ENCODE results near the gene C4orf50. TPM values are rescaled to one million over a fixed set of nuclear protein-coding genes. Genes with fewer than 3 reads are reported as not detected.

The C4orf50 gene
- total and polyA plus RNA-seq, 2 experiments from 2014 or later = not detected

DNA sequence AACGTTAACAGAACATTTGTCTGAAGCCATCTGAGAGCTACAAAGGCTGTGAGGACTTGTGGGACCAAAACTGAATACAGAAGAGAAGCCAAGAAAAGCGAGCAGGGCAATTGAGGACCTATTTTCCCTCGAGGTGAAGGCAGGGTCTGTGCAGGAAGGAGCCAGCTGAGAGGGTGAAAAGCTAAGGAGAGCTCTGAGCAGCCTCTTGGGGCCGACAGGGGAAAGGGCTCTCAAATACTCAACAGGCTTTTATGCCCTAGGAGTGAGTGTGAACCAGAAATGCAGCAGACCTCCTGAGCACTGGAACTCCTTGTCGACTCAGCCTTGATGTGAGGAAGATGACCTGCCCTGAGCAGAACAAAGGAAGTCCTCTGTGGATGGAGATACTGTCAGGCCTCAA, 54.2 kb downstream of the C4orf50 start:
- no peak overlapping the region for H3K9ac ChIP-seq
- H2AFZ ChIP-seq = no peak overlapping the region
- no peaks in the 10 kb centered on the region for H3K79me2 ChIP-seq (ENCODE audit: insufficient read depth)
- TF ChIP-seq EZH2phosphoT487 (IDR thresholded peaks at IDR 0.05; ENCODE audit: insufficient read depth, low read depth) (no peak), EZH2 (IDR thresholded peaks at IDR 0.05; ENCODE audit: insufficient read depth, poor library complexity, severe bottlenecking) (no peak)
- H4K20me1 ChIP-seq (ENCODE audit: insufficient read depth) = no peaks in the 10 kb centered on the region
- no peaks in the 10 kb centered on the region for H3K36me3 ChIP-seq (ENCODE audit: low read depth)
- no peaks in the 10 kb centered on the region for H3K4me1 ChIP-seq (ENCODE audit: insufficient read depth)
- DNase-seq = no peak
- no peak overlapping the region for H3K4me2 ChIP-seq (ENCODE audit: unreplicated experiment)
- H3F3A ChIP-seq (ENCODE audit: insufficient read depth) = no peaks in the 10 kb centered on the region
- H3K27me3 ChIP-seq (replicated peaks; ENCODE audit: insufficient read depth) = peaks cover 6% of the 10 kb centered on the region
- no peak overlapping the region for H3K4me3 ChIP-seq
- H3K9me2 ChIP-seq (ENCODE audit: insufficient read depth) = no peaks in the 10 kb centered on the region
- in situ Hi-C loops (cut with MboI) = no loop called here
- 4 to 6% methylated on average over 5 of the region's 5 CpGs for WGBS, 2 experiments (ENCODE audit: low coverage in 1 of 2, low lambda C conversion rate in 2 of 2, missing lambda C conversion rate in 2 of 2)
- H3K27ac ChIP-seq = no peak overlapping the region
- no peaks in the 10 kb centered on the region for H3K9me3 ChIP-seq (ENCODE audit: low read depth)

DNA sequence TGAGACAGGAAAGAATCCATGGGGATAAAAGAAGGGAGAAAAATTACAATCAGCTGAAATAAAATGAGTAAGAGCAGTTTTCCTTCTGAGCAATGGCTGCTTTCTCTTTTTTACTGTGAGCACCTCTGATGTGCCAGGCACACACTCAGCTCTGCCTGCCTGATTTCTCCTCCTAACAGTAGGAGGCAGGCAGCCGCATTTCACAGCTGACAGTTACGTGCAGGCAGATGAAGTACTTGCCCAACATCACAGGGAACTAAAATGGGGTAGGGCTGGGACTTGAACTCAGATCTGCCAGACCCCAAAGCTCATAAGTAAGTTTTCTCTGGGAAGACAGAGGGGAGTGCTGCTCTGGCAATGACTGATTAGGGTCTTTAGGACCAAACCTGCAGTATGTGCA, 54.6 kb downstream of the C4orf50 start:
- no peak overlapping the region for H3K4me3 ChIP-seq
- no peaks in the 10 kb centered on the region for H4K20me1 ChIP-seq (ENCODE audit: insufficient read depth)
- no peaks in the 10 kb centered on the region for H3K9me3 ChIP-seq (ENCODE audit: low read depth)
- no peaks in the 10 kb centered on the region for H3F3A ChIP-seq (ENCODE audit: insufficient read depth)
- H2AFZ ChIP-seq = no peak overlapping the region
- no peak overlapping the region for H3K27ac ChIP-seq
- no peak for TF ChIP-seq EZH2 (IDR thresholded peaks at IDR 0.05; ENCODE audit: insufficient read depth, poor library complexity, severe bottlenecking)
- TF ChIP-seq EZH2phosphoT487 (IDR thresholded peaks at IDR 0.05; ENCODE audit: insufficient read depth, low read depth) = no peak
- whole genome bisulfite sequencing, 2 experiments (ENCODE audit: low coverage in 1 of 2, low lambda C conversion rate in 2 of 2, missing lambda C conversion rate in 2 of 2) = 40 to 52% methylated on average over 2 of the region's 2 CpGs
- H3K4me2 ChIP-seq (ENCODE audit: unreplicated experiment) = no peak overlapping the region
- H3K27me3 ChIP-seq (replicated peaks; ENCODE audit: insufficient read depth) = peaks cover 11% of the 10 kb centered on the region
- no peak overlapping the region for H3K9ac ChIP-seq
- H3K79me2 ChIP-seq (ENCODE audit: insufficient read depth) = no peaks in the 10 kb centered on the region
- H3K4me1 ChIP-seq (ENCODE audit: insufficient read depth) = no peaks in the 10 kb centered on the region
- DNase-seq = no peak
- H3K36me3 ChIP-seq (ENCODE audit: low read depth) = no peaks in the 10 kb centered on the region
- no peaks in the 10 kb centered on the region for H3K9me2 ChIP-seq (ENCODE audit: insufficient read depth)
- in situ Hi-C loops (cut with MboI) = no loop called here

DNA sequence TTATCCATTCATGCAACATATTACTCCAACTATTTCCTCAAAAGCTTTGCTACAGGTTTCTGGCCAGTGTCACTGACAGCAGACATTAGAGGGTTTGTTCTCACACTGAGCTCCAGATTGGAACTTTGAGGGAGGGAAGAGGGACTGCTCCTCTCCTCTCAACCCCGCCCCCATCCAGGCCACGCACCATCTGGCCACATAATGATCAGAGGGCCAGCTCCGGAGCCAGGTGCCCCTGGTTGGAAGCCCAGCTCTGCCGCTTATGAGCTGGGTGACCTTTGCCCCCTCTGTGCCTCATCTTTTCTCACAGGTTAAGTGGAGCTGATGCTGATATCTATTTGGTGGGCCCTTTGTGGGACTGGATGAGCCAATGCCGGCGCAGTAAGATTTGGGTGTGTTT, 55.8 kb downstream of the C4orf50 start:
- no peak overlapping the region for H3K9ac ChIP-seq
- H3K9me2 ChIP-seq (ENCODE audit: insufficient read depth) = no peaks in the 10 kb centered on the region
- no peak overlapping the region for H3K27ac ChIP-seq
- H3F3A ChIP-seq (ENCODE audit: insufficient read depth) = no peaks in the 10 kb centered on the region
- no peak overlapping the region for H2AFZ ChIP-seq
- H4K20me1 ChIP-seq (ENCODE audit: insufficient read depth) = no peaks in the 10 kb centered on the region
- DNase-seq = no peak
- H3K36me3 ChIP-seq (ENCODE audit: low read depth) = no peaks in the 10 kb centered on the region
- TF ChIP-seq EZH2 (IDR thresholded peaks at IDR 0.05; ENCODE audit: insufficient read depth, poor library complexity, severe bottlenecking) (no peak), EZH2phosphoT487 (IDR thresholded peaks at IDR 0.05; ENCODE audit: insufficient read depth, low read depth) (no peak)
- in situ Hi-C loops (cut with MboI) = no loop called here
- H3K9me3 ChIP-seq (ENCODE audit: low read depth) = no peaks in the 10 kb centered on the region
- H3K4me1 ChIP-seq (ENCODE audit: insufficient read depth) = no peaks in the 10 kb centered on the region
- H3K4me2 ChIP-seq (ENCODE audit: unreplicated experiment) = no peak overlapping the region
- H3K79me2 ChIP-seq (ENCODE audit: insufficient read depth) = no peaks in the 10 kb centered on the region
- no peak overlapping the region for H3K4me3 ChIP-seq
- WGBS, 2 experiments (ENCODE audit: low coverage in 1 of 2, low lambda C conversion rate in 2 of 2, missing lambda C conversion rate in 2 of 2) = 36 to 38% methylated on average over 6 of the region's 6 CpGs
- peaks cover 17% of the 10 kb centered on the region for H3K27me3 ChIP-seq (replicated peaks; ENCODE audit: insufficient read depth)

DNA sequence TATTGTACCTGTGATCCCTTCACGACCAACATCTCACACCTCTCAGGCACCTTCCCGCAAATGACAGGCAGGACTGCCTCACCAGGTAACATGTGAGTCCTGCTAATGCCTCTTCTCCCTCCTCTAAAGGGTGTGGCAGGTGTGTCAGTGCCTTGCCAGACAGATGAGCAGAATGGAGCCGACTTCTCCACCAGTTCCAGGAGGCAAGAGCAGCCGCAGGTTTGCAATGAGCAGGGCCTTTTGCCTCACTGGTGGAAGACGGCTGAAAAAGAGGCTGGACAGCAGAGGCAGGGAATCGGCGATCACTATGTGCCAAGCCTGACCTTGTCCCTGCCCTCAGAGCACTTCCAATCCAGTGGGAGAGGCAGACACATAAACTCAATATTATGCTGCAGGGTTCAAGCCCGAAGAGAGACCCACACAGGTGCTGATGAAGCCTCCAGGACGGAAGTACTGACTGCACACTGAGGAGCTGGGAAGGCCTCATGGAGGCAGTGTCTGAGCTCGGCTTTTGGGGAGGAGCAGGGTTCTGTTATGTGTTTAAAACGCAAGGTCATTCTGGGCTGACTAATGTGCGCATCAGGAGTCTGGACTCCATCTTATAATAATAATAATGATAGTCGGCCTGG, 57.9 kb downstream of the C4orf50 start:
- DNase-seq = no peak
- Histone ChIP-seq H3K79me2 (ENCODE audit: insufficient read depth) (no peaks in the 10 kb centered on the region), H3F3A (ENCODE audit: insufficient read depth) (no peaks in the 10 kb centered on the region), H3K27ac (no peak overlapping the region), H3K4me2 (ENCODE audit: unreplicated experiment) (no peak overlapping the region), H3K9me2 (ENCODE audit: insufficient read depth) (no peaks in the 10 kb centered on the region), H4K20me1 (ENCODE audit: insufficient read depth) (no peaks in the 10 kb centered on the region), H3K9ac (no peak overlapping the region), H3K4me1 (ENCODE audit: insufficient read depth) (no peaks in the 10 kb centered on the region), H3K36me3 (ENCODE audit: low read depth) (no peaks in the 10 kb centered on the region), H3K9me3 (ENCODE audit: low read depth) (no peaks in the 10 kb centered on the region), H2AFZ (no peak overlapping the region), H3K27me3 (replicated peaks; ENCODE audit: insufficient read depth) (peaks cover 17% of the 10 kb centered on the region), H3K4me3 (no peak overlapping the region)
- no peak for TF ChIP-seq EZH2 (IDR thresholded peaks at IDR 0.05; ENCODE audit: insufficient read depth, poor library complexity, severe bottlenecking)
- no peak for TF ChIP-seq EZH2phosphoT487 (IDR thresholded peaks at IDR 0.05; ENCODE audit: insufficient read depth, low read depth)
- 47 to 49% methylated on average over 13 of the region's 13 CpGs for WGBS, 2 experiments (ENCODE audit: low coverage in 1 of 2, low lambda C conversion rate in 2 of 2, missing lambda C conversion rate in 2 of 2)
- in situ Hi-C loops (cut with MboI) = no loop called here

All from GM23248 (cell line).